PFSK-1 (cell line): ENCODE measurements around the gene RNF17.

ENCODE experiments used
- POLR2AphosphoS5 ChIP-seq: IDR thresholded peaks from 2 replicates; pipeline ENCODE4 v1.6.1; 2012; ENCODE audit warnings: low read depth, mild to moderate bottlenecking, control low read depth, low read length, moderate library complexity
- SIN3A ChIP-seq: IDR thresholded peaks from 2 replicates; pipeline ENCODE4 v1.6.1; 2012; ENCODE audit warnings: mild to moderate bottlenecking, low read length, moderate library complexity, borderline replicate concordance; ENCODE audit not compliant: insufficient read depth
- TF ChIP-seq, protein P1 (sequence below), 2 experiments: IDR thresholded peaks; 2 replicates each; pipeline versions ENCODE4 v1.6.1 to v1.8.0; 2011 to 2012; ENCODE audit warnings: low read depth in 2 of 2, low read length in 2 of 2, control low read depth in 1 of 2, inconsistent platforms in 1 of 2, mild to moderate bottlenecking in 1 of 2, moderate library complexity in 1 of 2; ENCODE audit not compliant: insufficient read depth in 1 of 2

GRCh38 chr13:24854311-24854710 lies 90.3 kb downstream of the RNF17 start:
- no peak for TF ChIP-seq POLR2AphosphoS5
- TF ChIP-seq, protein P1, sequence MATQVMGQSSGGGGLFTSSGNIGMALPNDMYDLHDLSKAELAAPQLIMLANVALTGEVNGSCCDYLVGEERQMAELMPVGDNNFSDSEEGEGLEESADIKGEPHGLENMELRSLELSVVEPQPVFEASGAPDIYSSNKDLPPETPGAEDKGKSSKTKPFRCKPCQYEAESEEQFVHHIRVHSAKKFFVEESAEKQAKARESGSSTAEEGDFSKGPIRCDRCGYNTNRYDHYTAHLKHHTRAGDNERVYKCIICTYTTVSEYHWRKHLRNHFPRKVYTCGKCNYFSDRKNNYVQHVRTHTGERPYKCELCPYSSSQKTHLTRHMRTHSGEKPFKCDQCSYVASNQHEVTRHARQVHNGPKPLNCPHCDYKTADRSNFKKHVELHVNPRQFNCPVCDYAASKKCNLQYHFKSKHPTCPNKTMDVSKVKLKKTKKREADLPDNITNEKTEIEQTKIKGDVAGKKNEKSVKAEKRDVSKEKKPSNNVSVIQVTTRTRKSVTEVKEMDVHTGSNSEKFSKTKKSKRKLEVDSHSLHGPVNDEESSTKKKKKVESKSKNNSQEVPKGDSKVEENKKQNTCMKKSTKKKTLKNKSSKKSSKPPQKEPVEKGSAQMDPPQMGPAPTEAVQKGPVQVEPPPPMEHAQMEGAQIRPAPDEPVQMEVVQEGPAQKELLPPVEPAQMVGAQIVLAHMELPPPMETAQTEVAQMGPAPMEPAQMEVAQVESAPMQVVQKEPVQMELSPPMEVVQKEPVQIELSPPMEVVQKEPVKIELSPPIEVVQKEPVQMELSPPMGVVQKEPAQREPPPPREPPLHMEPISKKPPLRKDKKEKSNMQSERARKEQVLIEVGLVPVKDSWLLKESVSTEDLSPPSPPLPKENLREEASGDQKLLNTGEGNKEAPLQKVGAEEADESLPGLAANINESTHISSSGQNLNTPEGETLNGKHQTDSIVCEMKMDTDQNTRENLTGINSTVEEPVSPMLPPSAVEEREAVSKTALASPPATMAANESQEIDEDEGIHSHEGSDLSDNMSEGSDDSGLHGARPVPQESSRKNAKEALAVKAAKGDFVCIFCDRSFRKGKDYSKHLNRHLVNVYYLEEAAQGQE (IDR thresholded peaks at IDR 0.05; ENCODE audit: insufficient read depth in 1 of 2, low read depth in 2 of 2, low read length in 2 of 2), result no peak
- TF ChIP-seq SIN3A, result no peak
